Mucosa of rectum (tissue), 2 donors: ENCODE measurements around the gene EPHB1.

Experiments used
- H3K27ac ChIP-seq, 2 donors: one replicate each; pipeline ENCODE4 v1.7.0; 2013; ENCODE audit warnings: inconsistent platforms in 2 of 2, low read depth in 2 of 2, low read length in 2 of 2
- H3K27me3 ChIP-seq, 2 donors: one replicate each; pipeline ENCODE4 v1.7.0; 2013; ENCODE audit warnings: low read length in 2 of 2; ENCODE audit not compliant: control insufficient read depth in 2 of 2, insufficient read depth in 2 of 2
- H3K36me3 ChIP-seq, 2 donors: one replicate each; pipeline ENCODE4 v1.7.0; 2013; ENCODE audit warnings: low read length in 2 of 2; ENCODE audit not compliant: control insufficient read depth in 2 of 2, insufficient read depth in 2 of 2
- H3K4me1 ChIP-seq, 2 donors: one replicate each; pipeline ENCODE4 v1.7.0; 2013; ENCODE audit warnings: low read length in 2 of 2, mild to moderate bottlenecking in 1 of 2; ENCODE audit not compliant: control insufficient read depth in 2 of 2, insufficient read depth in 2 of 2
- H3K4me3 ChIP-seq, 2 donors: one replicate each; pipeline ENCODE4 v1.7.0; 2013; ENCODE audit warnings: low read length in 2 of 2
- H3K9ac ChIP-seq, 2 donors: one replicate each; pipeline ENCODE4 v1.7.0; 2013; ENCODE audit warnings: low read length in 2 of 2, low read depth in 1 of 2, mild to moderate bottlenecking in 1 of 2
- H3K9me3 ChIP-seq, 2 donors: one replicate each; pipeline ENCODE4 v1.7.0; 2013; ENCODE audit warnings: low read length in 2 of 2; ENCODE audit not compliant: control insufficient read depth in 2 of 2
- donor health status: healthy.
- donor health status: Normal muscosa, but diverticular disease.

The EPHB1 gene

DNA sequence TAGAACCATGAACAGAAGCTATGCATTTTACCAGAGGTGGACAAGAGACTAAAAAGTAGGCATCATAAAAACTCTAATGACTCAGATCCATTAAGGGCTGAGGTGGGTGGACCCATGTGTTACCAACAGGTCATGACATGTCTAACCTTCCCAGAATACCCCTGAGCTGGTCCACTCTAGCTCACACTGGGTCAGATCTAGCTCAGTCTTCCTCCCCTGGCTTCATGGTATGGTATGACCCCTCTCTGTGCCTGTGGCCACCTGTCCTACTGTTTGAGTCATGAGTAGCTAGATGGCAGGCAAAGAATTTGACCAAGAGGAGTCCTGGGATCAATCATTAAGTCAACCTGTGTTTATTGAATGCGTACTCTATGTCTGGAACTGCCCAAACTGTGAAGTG lies 340.4 kb downstream of the EPHB1 start:
- Histone ChIP-seq H3K36me3 (no peaks in the 10 kb centered on the region), H3K4me3 (no peak overlapping the region), H3K27ac (no peak overlapping the region), H3K9me3 (no peaks in the 10 kb centered on the region), H3K9ac (no peak overlapping the region), H3K27me3 (no peaks in the 10 kb centered on the region), H3K4me1 (no peaks in the 10 kb centered on the region)

DNA sequence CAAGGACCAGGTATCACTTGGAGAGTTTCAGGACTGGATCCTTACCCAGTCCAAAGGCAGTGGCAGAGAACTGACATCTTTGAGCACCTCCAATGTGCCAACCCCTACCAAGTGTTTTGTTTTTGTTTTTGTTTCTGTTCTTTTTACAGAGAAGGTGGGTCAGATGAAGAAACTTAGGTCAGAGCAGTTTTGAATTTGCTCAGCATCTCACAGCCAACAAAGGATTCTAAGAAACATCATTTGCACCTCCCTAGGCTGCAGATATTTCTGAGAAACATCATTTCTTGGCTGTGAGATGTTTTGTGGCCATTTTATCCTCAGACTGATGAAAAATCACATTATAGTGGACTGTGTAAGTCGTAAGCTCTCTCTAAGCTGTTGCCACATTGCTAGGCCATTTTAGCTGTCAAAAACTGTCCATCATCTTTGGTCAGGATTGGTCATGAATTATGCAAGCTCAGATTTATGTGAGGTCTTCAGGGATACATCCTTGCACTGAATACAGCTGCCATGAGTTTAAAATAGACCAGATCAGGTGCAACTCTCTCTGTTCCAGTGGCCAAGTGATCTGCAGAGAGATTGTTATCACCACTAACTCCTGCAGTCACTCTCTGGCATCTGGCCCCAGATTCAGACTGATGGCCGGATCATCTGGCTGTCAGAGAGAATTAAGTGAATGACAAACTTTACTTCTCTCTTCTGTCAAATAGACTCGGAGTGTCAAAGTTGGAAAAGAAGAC lies 341.5 kb downstream of the EPHB1 start:
- no peak overlapping the region for H3K9ac ChIP-seq
- H3K27ac ChIP-seq: no peak overlapping the region
- H3K4me1 ChIP-seq: no peaks in the 10 kb centered on the region
- H3K9me3 ChIP-seq: no peaks in the 10 kb centered on the region
- no peaks in the 10 kb centered on the region for H3K27me3 ChIP-seq
- H3K36me3 ChIP-seq: no peaks in the 10 kb centered on the region
- H3K4me3 ChIP-seq: no peak overlapping the region

DNA sequence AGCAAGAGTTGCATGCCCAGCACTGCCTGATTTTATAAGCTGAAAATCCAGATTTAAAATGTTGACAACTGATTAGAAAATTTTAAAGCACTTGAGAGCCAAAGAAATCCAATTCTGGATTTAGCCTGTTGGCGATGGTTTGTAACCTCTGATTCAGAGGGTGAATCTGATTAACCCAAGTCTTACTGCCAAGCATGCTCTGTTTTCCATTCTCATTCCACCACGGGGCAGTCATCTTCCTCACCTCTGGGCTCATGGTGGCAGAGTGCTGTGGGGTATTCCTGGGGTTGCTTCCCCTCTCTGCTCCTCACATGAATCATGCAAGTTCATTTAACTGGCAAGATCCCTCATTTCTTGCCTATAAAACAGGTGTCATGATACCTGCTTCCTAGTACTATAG lies 342.2 kb downstream of the EPHB1 start:
- Histone ChIP-seq H3K4me3 (no peak overlapping the region), H3K9me3 (no peaks in the 10 kb centered on the region), H3K9ac (no peak overlapping the region), H3K4me1 (no peaks in the 10 kb centered on the region), H3K27ac (no peak overlapping the region), H3K27me3 (no peaks in the 10 kb centered on the region), H3K36me3 (no peaks in the 10 kb centered on the region)

DNA sequence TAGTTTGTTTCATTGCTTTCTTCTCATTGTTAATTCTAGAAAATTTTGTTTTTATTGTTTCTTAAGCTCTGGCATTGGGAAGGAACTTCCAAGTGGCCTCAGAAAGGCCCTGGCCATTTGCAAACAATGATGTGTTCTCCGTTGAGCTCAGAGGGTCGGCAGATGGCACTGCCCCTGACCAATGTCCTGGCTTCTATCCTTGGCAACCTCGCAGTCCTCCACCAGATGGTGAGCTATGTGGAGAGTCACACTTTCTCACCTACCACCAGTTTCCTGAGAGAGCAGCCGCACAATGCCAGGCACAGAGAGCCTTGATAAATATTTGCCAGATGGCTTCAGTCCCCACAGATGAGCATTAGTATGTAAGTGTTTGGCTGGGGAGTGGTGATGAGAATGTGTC lies 343.7 kb downstream of the EPHB1 start:
- Histone ChIP-seq H3K4me1 (no peaks in the 10 kb centered on the region), H3K27ac (no peak overlapping the region), H3K9ac (no peak overlapping the region), H3K27me3 (no peaks in the 10 kb centered on the region), H3K36me3 (no peaks in the 10 kb centered on the region), H3K4me3 (no peak overlapping the region), H3K9me3 (no peaks in the 10 kb centered on the region)

DNA sequence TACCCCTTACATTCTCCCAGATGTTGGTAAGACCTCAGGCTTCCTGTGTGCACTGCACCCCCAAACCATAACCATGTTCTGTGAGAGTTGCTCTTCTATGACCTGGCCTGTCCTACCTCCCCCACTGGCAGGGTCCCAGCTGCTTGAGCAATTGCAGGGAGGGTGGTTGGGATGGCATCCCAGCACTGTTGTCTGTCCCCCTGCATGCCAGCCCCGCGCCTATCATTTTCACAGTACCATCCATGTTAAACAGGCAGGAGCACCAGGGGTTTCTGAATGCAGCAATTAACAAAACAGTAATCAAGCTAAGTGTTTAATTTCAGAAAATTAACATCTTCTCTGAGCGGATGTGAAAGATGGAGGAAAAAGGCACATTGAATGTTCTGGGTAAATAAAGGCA lies 345.5 kb downstream of the EPHB1 start:
- Histone ChIP-seq H3K4me3 (no peak overlapping the region), H3K4me1 (no peaks in the 10 kb centered on the region), H3K36me3 (no peaks in the 10 kb centered on the region), H3K9ac (no peak overlapping the region), H3K27ac (no peak overlapping the region), H3K27me3 (no peaks in the 10 kb centered on the region), H3K9me3 (no peaks in the 10 kb centered on the region)

DNA sequence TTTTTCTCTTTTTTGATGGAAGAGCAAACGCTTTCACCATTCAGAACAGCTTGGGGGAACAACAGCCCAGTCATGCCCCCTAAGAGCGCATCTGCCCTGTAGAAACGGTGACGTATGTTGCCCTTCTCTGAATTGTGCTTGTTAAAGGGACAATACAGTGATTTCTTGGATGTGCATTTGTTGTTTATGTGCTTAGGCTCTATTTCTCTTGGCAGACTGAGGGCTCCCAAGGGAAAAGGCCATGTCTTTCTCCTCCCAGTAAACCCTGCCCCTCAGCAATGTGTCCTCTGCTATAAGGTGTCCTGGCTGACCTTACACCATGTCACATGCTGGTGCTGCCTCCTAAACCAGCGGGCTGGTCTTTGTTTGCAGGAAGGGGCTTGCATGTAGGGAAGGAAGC lies 346.1 kb downstream of the EPHB1 start:
- Histone ChIP-seq H3K4me1 (no peaks in the 10 kb centered on the region), H3K9ac (no peak overlapping the region), H3K36me3 (no peaks in the 10 kb centered on the region), H3K9me3 (no peaks in the 10 kb centered on the region), H3K27me3 (no peaks in the 10 kb centered on the region), H3K27ac (no peak overlapping the region), H3K4me3 (no peak overlapping the region)

DNA sequence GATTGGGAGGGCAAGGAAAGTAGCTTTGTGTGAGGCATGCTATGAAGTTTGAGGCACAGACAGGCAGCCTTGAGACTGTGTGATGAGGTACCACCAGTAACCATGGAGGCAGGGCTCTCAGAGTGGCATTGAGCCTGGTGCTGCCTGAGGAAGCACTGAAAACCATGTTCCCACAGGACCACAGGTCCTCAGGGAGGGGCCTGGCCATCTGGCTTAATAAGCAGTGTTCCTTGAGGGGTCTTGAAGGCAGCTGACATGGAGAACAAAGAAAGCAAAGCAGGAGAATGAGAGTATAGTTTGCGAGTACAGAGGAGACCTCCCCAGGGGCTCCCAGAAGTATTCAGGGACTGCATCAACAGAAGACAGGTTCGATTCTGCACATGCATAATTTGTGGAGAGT lies 346.6 kb downstream of the EPHB1 start:
- Histone ChIP-seq H3K4me3 (no peak overlapping the region), H3K4me1 (no peaks in the 10 kb centered on the region), H3K9me3 (no peaks in the 10 kb centered on the region), H3K27ac (no peak overlapping the region), H3K27me3 (no peaks in the 10 kb centered on the region), H3K36me3 (no peaks in the 10 kb centered on the region), H3K9ac (no peak overlapping the region)

DNA sequence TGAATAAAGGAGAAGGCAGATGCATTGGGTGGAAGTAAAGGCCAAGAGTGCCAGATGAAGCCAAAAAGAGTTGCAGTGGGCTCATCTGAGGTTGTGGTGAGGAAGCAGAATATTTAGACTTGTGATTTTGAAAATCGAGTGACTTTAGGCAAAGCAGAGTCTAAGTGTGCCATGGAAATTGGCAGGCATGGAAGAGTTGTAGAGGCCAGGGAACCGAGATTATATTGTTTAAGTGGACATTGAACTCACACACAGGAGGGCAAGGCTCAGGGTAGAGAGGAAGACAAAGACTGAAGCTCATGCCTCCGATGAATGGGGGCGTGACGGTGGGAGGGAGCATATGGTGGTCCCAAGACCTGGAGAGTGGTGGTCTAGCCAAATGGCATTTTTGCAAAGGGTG lies 347.5 kb downstream of the EPHB1 start:
- Histone ChIP-seq H3K27me3 (no peaks in the 10 kb centered on the region), H3K27ac (no peak overlapping the region), H3K9me3 (no peaks in the 10 kb centered on the region), H3K4me1 (no peaks in the 10 kb centered on the region), H3K9ac (no peak overlapping the region), H3K36me3 (no peaks in the 10 kb centered on the region), H3K4me3 (no peak overlapping the region)

DNA sequence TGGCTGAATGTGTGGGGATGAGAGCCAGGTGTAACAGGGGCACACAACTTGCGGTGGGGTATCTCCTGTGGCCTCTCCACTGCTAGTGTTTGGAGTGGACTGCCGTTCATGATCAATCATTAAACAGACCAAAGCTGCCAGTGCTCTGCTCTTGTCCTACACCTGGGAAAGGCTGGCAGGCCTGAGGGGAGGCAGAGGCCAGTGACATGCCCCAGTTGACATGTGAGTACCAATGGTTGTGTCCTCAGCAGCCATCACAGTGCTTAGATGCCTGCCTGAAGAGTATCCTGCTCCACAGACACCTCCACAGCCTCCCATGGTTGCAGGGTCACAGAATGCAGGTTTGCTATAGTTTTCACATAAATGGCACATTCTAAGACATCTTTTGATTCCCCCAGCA lies 348.4 kb downstream of the EPHB1 start:
- no peaks in the 10 kb centered on the region for H3K27me3 ChIP-seq
- H3K27ac ChIP-seq: no peak overlapping the region
- no peak overlapping the region for H3K4me3 ChIP-seq
- no peaks in the 10 kb centered on the region for H3K4me1 ChIP-seq
- H3K9me3 ChIP-seq: no peaks in the 10 kb centered on the region
- no peaks in the 10 kb centered on the region for H3K36me3 ChIP-seq
- H3K9ac ChIP-seq: no peak overlapping the region

DNA sequence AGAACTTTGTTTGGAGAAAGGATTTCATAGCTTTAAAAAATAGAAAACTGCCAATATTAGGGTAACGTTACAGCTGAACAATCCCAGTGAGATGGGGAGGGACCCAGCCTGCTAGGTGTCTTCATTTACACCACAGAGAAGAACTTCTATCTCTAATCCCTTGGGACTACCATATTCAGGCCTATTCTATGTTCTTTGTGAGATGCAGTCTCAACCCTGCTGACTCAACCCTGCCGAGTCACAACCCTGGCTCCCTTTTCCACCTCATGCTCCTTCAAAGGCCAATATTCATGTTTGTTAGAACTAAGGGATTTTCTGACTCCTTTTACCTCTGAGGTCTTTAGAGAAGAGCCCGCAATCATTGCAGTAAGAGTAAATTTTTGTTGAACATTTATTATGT lies 350.5 kb downstream of the EPHB1 start:
- no peaks in the 10 kb centered on the region for H3K27me3 ChIP-seq
- H3K4me3 ChIP-seq: no peak overlapping the region
- no peaks in the 10 kb centered on the region for H3K4me1 ChIP-seq
- H3K9me3 ChIP-seq: no peaks in the 10 kb centered on the region
- no peak overlapping the region for H3K9ac ChIP-seq
- no peaks in the 10 kb centered on the region for H3K36me3 ChIP-seq
- H3K27ac ChIP-seq: no peak overlapping the region

DNA sequence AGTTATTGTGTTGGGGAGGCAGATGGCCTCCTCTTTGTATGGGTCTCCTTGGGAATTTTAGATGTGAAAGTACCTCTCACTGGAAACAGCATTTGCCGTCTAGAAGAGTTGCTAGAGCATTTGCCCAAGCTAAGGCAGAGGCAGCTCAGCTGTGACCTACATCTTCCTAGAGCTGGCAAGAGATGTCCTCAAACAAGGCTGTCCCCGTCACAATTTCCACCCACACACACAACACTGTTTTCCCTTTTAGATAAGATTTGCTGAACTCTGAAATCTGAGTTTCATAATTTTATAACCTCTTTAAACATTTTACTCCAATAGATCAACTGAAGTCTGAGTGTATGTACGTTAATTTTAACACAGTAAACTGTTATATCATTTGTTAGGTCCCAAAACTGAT lies 352.6 kb downstream of the EPHB1 start:
- no peaks in the 10 kb centered on the region for H3K9me3 ChIP-seq
- H3K27me3 ChIP-seq: peaks cover 0 to 2% of the 10 kb centered on the region in 2 donors
- H3K27ac ChIP-seq: no peak overlapping the region
- no peak overlapping the region for H3K9ac ChIP-seq
- H3K4me3 ChIP-seq: no peak overlapping the region
- H3K4me1 ChIP-seq: no peaks in the 10 kb centered on the region
- H3K36me3 ChIP-seq: no peaks in the 10 kb centered on the region
